ENCODE data around the gene MEIOSIN.

The MEIOSIN gene

DNA sequence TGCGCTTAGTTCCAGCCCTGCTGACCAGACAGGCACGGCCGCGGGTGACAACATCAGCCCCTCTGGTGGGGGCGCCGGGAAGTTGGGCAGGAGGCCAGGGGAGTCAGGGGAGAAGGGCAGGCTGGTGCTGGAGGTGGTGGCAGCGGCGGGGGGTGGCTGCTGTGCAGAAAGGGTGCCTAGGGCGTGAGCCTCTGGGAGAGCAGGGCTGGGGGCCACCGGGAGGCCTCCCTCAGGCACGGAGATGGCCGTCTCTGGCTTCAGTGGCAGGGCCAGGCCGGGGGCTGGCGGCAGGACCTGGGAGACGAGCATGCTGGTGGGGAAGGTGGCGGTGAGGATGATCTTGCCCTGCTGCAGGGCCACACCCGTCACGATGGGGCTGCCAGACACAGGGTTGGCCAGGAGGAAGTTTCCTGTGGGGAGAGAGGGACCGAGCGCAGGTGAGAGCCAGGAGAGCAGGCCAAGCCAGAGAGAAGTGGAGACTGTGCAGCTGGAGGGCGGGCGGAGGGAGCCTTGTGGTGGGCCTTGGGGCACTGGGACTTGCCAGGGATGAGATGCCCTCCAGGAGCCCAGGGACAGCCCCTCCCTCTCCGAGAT is 32.6 kb downstream of the MEIOSIN start:
- no peak for DNase-seq

DNA sequence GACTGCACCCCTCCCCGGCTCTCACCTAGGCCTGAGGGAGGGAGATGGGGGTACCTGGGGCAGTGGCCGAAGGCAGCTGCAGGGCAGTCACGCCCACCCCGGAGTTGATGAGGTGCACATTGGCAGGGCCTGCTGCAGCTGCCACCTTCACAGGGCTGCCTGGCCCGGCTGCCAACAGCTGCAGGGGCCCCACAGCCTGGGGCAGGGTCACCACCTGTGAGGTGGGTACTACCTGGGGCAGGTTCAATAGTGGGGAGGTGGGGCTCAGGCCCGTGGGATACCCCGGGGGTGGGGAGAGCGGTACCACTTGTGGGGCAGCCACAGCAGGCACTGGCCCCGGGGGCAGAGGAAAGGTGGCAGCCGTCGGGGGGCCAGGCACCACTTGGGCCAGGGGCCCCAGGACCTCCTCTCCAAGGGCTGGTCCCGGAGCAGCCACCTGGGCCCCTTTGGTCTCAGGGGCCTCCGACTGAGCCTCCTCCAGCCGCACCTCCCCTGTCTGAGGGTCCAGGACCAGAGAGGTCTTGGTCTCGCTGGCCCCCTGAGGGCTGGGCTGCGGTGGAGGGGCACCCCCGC is 33.1 kb downstream of the MEIOSIN start:
- no peak for DNase-seq

DNA sequence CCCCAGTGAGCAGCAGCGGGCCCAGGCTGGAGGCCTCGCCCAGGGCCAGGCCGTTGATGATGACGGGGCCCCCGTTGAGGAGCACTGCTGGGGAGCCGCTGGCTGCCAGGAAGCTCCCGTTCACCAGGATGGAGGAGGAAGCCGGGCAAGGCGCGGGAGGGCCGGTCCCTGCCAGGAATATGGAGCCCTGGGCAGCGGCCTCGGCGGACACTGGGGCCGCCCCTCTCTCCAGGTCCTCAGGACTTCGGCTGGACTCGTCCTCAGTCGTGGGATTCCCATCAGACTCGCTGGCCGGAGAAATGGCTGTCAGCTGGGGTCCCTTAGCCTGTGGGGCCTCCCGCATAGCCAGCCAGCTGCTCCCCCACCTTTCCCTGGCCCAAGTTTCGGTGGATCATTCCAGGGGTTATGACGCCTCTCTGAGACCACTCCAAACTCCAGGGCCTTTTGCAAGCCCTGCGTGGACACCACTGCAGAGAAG is 33.7 kb downstream of the MEIOSIN start:
- DNase-seq: no peak

GRCh38 chr19:45767410-45767880 is 34.2 kb downstream of the MEIOSIN start:
- no peak for DNase-seq

GRCh38 chr19:45767881-45768654 is 34.8 kb downstream of the MEIOSIN start:
- peak; percentile 25 for DNase-seq

- peak; percentile 34 for DNase-seq
Measured at GRCh38 chr19:45768655-45768983, 35.4 kb downstream of the MEIOSIN start.

- peak; percentile 98 for DNase-seq
Measured at GRCh38 chr19:45768984-45769782, 35.9 kb downstream of the MEIOSIN start, which contains the start of gene SIX5. SIX5 (minus strand) TSS chr19:45769252; CDS start chr19:45768844, 408 bp downstream.

DNA sequence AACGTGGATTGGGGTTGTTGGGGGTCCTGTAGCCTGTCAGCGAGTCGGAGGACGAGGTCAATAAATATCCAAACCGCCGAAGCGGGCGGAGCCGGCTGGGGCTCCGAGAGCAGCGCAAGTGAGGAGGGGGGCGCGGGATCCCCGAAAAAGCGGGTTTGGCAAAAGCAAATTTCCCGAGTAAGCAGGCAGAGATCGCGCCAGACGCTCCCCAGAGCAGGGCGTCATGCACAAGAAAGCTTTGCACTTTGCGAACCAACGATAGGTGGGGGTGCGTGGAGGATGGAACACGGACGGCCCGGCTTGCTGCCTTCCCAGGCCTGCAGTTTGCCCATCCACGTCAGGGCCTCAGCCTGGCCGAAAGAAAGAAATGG is 36.6 kb downstream of the MEIOSIN start:
- no peak for DNase-seq

DNA sequence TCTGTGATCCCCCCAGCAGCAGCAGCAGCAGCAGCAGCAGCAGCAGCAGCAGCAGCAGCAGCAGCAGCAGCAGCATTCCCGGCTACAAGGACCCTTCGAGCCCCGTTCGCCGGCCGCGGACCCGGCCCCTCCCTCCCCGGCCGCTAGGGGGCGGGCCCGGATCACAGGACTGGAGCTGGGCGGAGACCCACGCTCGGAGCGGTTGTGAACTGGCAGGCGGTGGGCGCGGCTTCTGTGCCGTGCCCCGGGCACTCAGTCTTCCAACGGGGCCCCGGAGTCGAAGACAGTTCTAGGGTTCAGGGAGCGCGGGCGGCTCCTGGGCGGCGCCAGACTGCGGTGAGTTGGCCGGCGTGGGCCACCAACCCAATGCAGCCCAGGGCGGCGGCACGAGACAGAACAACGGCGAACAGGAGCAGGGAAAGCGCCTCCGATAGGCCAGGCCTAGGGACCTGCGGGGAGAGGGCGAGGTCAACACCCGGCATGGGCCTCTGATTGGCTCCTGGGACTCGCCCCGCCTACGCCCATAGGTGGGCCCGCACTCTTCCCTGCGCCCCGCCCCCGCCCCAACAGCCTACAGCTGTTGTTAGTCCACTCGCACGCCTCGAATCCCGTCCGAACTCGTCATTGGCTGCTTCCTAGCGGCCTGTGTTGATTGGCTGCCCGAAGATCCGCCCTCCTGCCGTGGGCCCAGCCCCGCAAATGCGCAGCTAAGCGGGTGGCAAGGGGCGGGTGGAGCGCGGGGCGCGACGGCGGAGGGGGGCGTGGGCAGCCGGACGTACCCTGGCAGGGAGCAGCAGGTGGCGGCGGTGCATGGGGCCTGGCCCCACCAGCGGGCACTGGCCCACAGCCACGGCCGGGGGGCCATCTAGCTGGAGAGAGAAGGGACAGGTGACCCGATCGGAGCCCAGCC is 37.2 kb downstream of the MEIOSIN start:
- peak; percentile 94 for DNase-seq

DNA sequence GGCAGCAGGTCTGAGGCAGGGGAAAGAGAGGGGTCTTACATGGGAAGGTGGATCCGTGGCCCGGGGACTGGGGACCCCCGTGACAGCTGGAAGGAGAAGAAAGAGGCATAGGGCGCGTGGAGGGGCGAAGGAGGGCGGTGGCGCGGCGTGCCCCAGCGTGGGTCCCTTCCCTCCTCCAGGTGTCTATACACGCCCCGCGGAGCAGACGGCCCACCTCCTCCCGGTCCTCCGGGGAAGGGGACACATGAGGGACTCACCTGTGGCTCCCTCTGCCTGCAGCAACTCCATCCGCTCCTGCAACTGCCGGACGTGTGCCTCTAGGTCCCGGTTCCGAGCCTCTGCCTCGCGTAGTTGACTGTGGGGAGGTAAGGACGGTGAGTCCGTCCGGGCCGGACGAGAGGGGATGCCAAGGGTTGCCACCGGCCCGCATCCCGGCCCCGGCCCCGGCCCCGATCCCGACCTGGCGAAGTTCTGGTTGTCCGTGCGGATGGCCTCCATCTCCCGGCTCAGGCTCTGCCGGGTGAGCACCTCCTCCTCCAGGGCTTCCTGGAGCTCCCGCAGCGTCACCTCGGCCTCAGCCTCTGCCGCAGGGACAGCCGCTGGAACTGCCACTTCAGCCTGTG is 38.2 kb downstream of the MEIOSIN start:
- DNase-seq: no peak

DNA sequence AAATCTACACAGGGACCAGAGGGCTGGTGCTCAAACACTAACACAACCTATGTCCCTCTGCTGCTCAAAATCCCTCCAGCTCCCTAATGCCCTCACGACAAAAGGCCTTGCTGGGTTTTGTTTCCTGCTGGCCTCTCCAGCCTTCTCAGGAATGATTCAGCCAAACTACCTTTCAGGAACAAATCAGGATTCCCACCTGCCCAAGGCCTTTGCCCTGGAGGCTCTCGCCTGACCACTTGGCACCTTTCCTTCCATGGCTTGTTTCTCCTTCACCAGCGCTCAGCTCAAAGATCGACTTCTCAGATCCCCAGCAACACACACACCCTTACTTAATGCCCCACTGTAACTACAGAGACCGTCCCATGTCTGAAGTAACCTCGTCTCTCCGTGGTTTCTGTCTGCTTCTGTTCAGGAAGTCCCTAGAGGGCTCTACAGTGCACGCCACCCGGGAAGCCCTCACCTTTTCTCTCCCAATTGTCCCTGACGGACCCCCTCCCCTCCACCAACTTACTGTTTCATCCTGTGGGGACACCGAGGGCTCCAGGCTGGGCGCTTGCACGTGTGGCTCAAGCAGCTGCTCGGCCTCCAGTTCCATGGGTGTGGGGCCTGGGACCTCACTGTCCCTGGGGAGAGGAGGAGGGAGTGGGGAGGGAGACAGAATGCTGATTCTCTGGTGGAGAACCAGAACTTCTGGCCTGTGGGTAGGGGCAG is 39.0 kb downstream of the MEIOSIN start:
- DNase-seq: no peak

GRCh38 chr19:45772912-45773311 is 39.7 kb downstream of the MEIOSIN start:
- no peak for DNase-seq

- no peak for DNase-seq
Measured at GRCh38 chr19:45773384-45773783, 40.1 kb downstream of the MEIOSIN start.

DNA sequence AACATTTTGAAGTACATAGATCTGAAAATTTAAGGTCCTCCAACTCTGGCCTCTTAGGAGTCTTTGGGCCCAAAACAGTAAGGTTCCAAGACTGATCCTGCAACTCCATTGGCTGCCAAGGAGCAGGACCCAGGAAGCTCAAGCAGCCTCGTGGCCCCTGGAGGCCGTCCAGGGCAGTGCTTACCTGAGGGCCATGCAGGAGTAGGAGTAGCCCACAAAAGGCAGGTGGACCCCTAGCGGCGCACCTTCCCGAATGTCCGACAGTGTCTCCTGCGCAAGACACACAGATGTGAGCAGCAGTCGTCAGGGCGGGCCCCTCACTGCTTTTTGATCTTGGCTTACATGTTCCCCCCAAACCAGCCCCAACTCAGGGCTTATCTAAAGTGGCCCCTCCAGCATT is 41.5 kb downstream of the MEIOSIN start:
- DNase-seq: no peak

DNA sequence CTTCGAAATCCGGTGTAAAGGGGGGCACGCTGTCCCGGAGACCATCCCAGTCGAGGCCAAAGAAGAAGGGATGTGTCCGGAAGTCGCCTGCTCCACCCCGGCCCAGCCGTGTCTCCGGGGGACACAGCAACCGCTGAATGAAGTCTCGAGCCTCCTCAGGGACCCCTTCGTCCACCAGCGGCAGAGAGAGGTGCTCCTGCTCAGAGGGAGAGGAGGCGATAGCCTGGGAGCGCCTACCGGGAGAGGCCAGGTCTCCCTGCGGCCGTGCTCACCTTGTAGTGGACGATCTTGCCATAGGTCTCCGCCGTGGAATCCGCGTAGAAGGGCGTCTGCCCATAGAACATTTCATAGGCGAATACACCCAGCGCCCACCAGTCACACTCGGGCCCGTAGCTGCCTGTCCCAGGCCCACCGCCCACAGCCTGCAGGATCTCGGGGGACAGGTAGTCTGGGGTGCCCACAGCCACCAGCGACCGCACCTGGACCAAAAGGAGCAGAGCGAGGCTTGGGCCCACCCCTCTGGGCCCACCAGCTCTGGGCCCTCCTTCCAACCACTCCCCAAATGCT is 44.2 kb downstream of the MEIOSIN start:
- DNase-seq: no peak

- no peak for DNase-seq
Measured at GRCh38 chr19:45778010-45778661, 44.9 kb downstream of the MEIOSIN start.

- peak; percentile 95 for DNase-seq
Measured at GRCh38 chr19:45779231-45780145, 46.2 kb downstream of the MEIOSIN start.

- DNase-seq: no peak
Measured at GRCh38 chr19:45780146-45780447, 46.9 kb downstream of the MEIOSIN start.
